Mammary epithelial cell (primary cell): Measurements from ENCODE around the gene SH2B2.

Experiments used
- EZH2 ChIP-seq: IDR thresholded peaks from 2 replicates; pipeline ENCODE4 v1.6.1; 2012; ENCODE audit warnings: low read length, inconsistent platforms, borderline replicate concordance
- TF ChIP-seq, protein P1 (sequence below), 2 donors: IDR thresholded peaks in 1 of 2; conservative IDR thresholded peaks in 1 of 2; 2 replicates each; pipeline ENCODE4 v1.5.1; 2011 to 2012; ENCODE audit warnings: inconsistent platforms in 2 of 2, low read length in 2 of 2, mild to moderate bottlenecking in 2 of 2, control low read depth in 1 of 2, low read depth in 1 of 2; ENCODE audit not compliant: insufficient read depth in 1 of 2; ENCODE audit errors: extremely low read depth in 1 of 2

GRCh38 chr7:102318482-102318971 lies 31.9 kb downstream of the SH2B2 start:
- TF ChIP-seq, protein P1, sequence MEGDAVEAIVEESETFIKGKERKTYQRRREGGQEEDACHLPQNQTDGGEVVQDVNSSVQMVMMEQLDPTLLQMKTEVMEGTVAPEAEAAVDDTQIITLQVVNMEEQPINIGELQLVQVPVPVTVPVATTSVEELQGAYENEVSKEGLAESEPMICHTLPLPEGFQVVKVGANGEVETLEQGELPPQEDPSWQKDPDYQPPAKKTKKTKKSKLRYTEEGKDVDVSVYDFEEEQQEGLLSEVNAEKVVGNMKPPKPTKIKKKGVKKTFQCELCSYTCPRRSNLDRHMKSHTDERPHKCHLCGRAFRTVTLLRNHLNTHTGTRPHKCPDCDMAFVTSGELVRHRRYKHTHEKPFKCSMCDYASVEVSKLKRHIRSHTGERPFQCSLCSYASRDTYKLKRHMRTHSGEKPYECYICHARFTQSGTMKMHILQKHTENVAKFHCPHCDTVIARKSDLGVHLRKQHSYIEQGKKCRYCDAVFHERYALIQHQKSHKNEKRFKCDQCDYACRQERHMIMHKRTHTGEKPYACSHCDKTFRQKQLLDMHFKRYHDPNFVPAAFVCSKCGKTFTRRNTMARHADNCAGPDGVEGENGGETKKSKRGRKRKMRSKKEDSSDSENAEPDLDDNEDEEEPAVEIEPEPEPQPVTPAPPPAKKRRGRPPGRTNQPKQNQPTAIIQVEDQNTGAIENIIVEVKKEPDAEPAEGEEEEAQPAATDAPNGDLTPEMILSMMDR (conservative IDR thresholded peaks at IDR 0.05 in 1 of 2, IDR thresholded peaks at IDR 0.05 in 1 of 2; ENCODE audit: extremely low read depth in 1 of 2, insufficient read depth in 1 of 2, low read depth in 1 of 2, low read length in 2 of 2): peak in 1 of 2 donors; percentile 27
- TF ChIP-seq EZH2: no peak
